HUES64 (cell line): Measurements from ENCODE around the gene AKAP13. TPM values are rescaled to one million over a fixed set of nuclear protein-coding genes. Genes with fewer than 3 reads are reported as not detected.

Source experiments
- H3K27ac ChIP-seq: 2 replicates; pipeline ENCODE4 v1.7.0; 2013; ENCODE audit warnings: low read depth, low read length, inconsistent platforms
- H3K27me3 ChIP-seq: 2 replicates; pipeline ENCODE4 v1.6.1; 2013; ENCODE audit warnings: mild to moderate bottlenecking, low read length; ENCODE audit not compliant: insufficient read depth
- H3K36me3 ChIP-seq: 2 replicates; pipeline ENCODE4 v1.6.1; 2013; ENCODE audit warnings: mild to moderate bottlenecking, low read length; ENCODE audit not compliant: insufficient read depth
- H3K4me1 ChIP-seq: 2 replicates; pipeline ENCODE4 v1.6.1; 2013; ENCODE audit warnings: mild to moderate bottlenecking, low read length, moderate library complexity; ENCODE audit not compliant: insufficient read depth
- H3K4me3 ChIP-seq: 2 replicates; pipeline ENCODE4 v1.5.1; 2013; ENCODE audit warnings: mild to moderate bottlenecking, low read length, moderate library complexity
- H3K9ac ChIP-seq: 2 replicates; pipeline ENCODE4 v1.6.1; 2013; ENCODE audit warnings: mild to moderate bottlenecking, low read depth, low read length
- H3K9me3 ChIP-seq: 2 replicates; pipeline ENCODE4 v1.6.1; 2013; ENCODE audit warnings: low read depth, low read length; ENCODE audit not compliant: insufficient read depth
- WGBS: fragments of 150-250, 120-280 bp; methylation state at CpG from one replicate; pipeline ENCODE4 v1.1.7; 2013; ENCODE audit warnings: missing lambda C conversion rate; 5-methylcytosine and 5-hydroxymethylcytosine counted together
- polyA plus RNA-seq, 2 experiments: library from polyadenylated mRNA; stranded (reverse); fragments of 50-300 nt; gene quantifications; one replicate each; pipeline ENCODE4 v1.2.3, GENCODE V29; 2013

Gene AKAP13
- 22.5 TPM for polyA plus RNA-seq (2013, experiment 1 of 2)
- 23.3 TPM for polyA plus RNA-seq (2013, experiment 2 of 2)

GRCh38 chr15:85380217-85380811 is at the start of gene AKAP13:
AKAP13 (plus strand) TSS chr15:85380603; CDS start chr15:85485721, 105,118 bp downstream.
- H3K4me3 ChIP-seq: peak within 1 kb of the TSS; percentile 91
- H3K27ac ChIP-seq: peak within 1 kb of the TSS; percentile 91
- H3K4me1 ChIP-seq: peaks cover 18% of the 10 kb centered on the region; the same call in 1 of the 2 replicates
- H3K9me3 ChIP-seq: no peaks in the 10 kb centered on the region
- no peaks in the 10 kb centered on the region; the same call in 1 of the 2 replicates for H3K27me3 ChIP-seq
- H3K36me3 ChIP-seq: no peaks in the 10 kb centered on the region
- peak within 1 kb of the TSS; percentile 95 for H3K9ac ChIP-seq
- under 1% methylated on average over 54 of the region's 54 CpGs for WGBS

GRCh38 chr15:85330901-85331588 is 49.4 kb upstream of the AKAP13 start:
- Histone ChIP-seq H3K9ac (no peak overlapping the region), H3K4me1 (peaks cover 23% of the 10 kb centered on the region), H3K36me3 (no peaks in the 10 kb centered on the region), H3K27ac (no peak overlapping the region), H3K9me3 (no peaks in the 10 kb centered on the region), H3K27me3 (no peaks in the 10 kb centered on the region), H3K4me3 (no peak overlapping the region)
- WGBS: 27% methylated on average over 14 of the region's 14 CpGs

- Histone ChIP-seq H3K4me1 (peaks cover 16% of the 10 kb centered on the region; the same call in 1 of the 2 replicates), H3K36me3 (no peaks in the 10 kb centered on the region), H3K4me3 (no peak overlapping the region), H3K27me3 (no peaks in the 10 kb centered on the region), H3K27ac (no peak overlapping the region), H3K9me3 (no peaks in the 10 kb centered on the region), H3K9ac (no peak overlapping the region)
- WGBS: 91% methylated on average over 8 of the region's 8 CpGs
Measured at GRCh38 chr15:85331655-85332285, 48.6 kb upstream of the AKAP13 start.

GRCh38 chr15:85333132-85333831 is 47.1 kb upstream of the AKAP13 start:
- H3K4me1 ChIP-seq: peaks cover 19% of the 10 kb centered on the region
- H3K36me3 ChIP-seq: no peaks in the 10 kb centered on the region
- no peaks in the 10 kb centered on the region for H3K9me3 ChIP-seq
- H3K27ac ChIP-seq: no peak overlapping the region
- H3K9ac ChIP-seq: no peak overlapping the region
- H3K4me3 ChIP-seq: no peak overlapping the region
- H3K27me3 ChIP-seq: no peaks in the 10 kb centered on the region
- WGBS: 91% methylated on average over 6 of the region's 6 CpGs

GRCh38 chr15:85334241-85334640 is 46.2 kb upstream of the AKAP13 start:
- Histone ChIP-seq H3K4me1 (peaks cover 19% of the 10 kb centered on the region), H3K4me3 (no peak overlapping the region), H3K9ac (no peak overlapping the region), H3K27me3 (no peaks in the 10 kb centered on the region), H3K27ac (no peak overlapping the region), H3K36me3 (no peaks in the 10 kb centered on the region), H3K9me3 (no peaks in the 10 kb centered on the region)
- 96% methylated on average over 6 of the region's 6 CpGs for WGBS

- H3K9me3 ChIP-seq: no peaks in the 10 kb centered on the region
- no peak overlapping the region for H3K9ac ChIP-seq
- no peaks in the 10 kb centered on the region for H3K36me3 ChIP-seq
- no peak overlapping the region for H3K27ac ChIP-seq
- WGBS: 78% methylated on average over 13 of the region's 13 CpGs
- no peaks in the 10 kb centered on the region for H3K27me3 ChIP-seq
- no peak overlapping the region for H3K4me3 ChIP-seq
- H3K4me1 ChIP-seq: peaks cover 16% of the 10 kb centered on the region
Measured at GRCh38 chr15:85335193-85335942, 45.0 kb upstream of the AKAP13 start.

- H3K27me3 ChIP-seq: no peaks in the 10 kb centered on the region
- peaks cover 10% of the 10 kb centered on the region for H3K4me1 ChIP-seq
- no peak overlapping the region for H3K9ac ChIP-seq
- 88% methylated on average over 5 of the region's 5 CpGs for WGBS
- no peak overlapping the region for H3K4me3 ChIP-seq
- no peaks in the 10 kb centered on the region for H3K36me3 ChIP-seq
- H3K27ac ChIP-seq: no peak overlapping the region
- no peaks in the 10 kb centered on the region for H3K9me3 ChIP-seq
Measured at GRCh38 chr15:85336880-85337279, 43.5 kb upstream of the AKAP13 start.

GRCh38 chr15:85337425-85338074 is 42.9 kb upstream of the AKAP13 start:
- H3K36me3 ChIP-seq: no peaks in the 10 kb centered on the region
- no peaks in the 10 kb centered on the region for H3K9me3 ChIP-seq
- H3K27ac ChIP-seq: no peak overlapping the region
- H3K27me3 ChIP-seq: no peaks in the 10 kb centered on the region
- H3K4me3 ChIP-seq: no peak overlapping the region
- no peak overlapping the region for H3K9ac ChIP-seq
- peaks cover 10% of the 10 kb centered on the region for H3K4me1 ChIP-seq
- WGBS: 46% methylated on average over 9 of the region's 9 CpGs

GRCh38 chr15:85340321-85340665 is 40.1 kb upstream of the AKAP13 start:
- Histone ChIP-seq H3K9me3 (no peaks in the 10 kb centered on the region), H3K36me3 (no peaks in the 10 kb centered on the region), H3K4me3 (no peak overlapping the region), H3K27ac (no peak overlapping the region), H3K27me3 (no peaks in the 10 kb centered on the region), H3K9ac (no peak overlapping the region), H3K4me1 (peaks cover 9% of the 10 kb centered on the region)
- 92% methylated on average over 1 of the region's 1 CpG for WGBS

- Histone ChIP-seq H3K4me1 (peaks cover 7% of the 10 kb centered on the region), H3K9me3 (no peaks in the 10 kb centered on the region), H3K27me3 (no peaks in the 10 kb centered on the region), H3K4me3 (no peak overlapping the region), H3K36me3 (no peaks in the 10 kb centered on the region), H3K9ac (no peak overlapping the region), H3K27ac (no peak overlapping the region)
Measured at GRCh38 chr15:85340852-85341251, 39.6 kb upstream of the AKAP13 start.
